GM08714 (cell line): ENCODE data around the gene MYF5.
"Not testable (repeated sequence)": the region's sequence is repeated elsewhere in the genome, so short reads cannot be mapped to it uniquely, and the experiment has no call there.

ENCODE experiments used
- H3K4me3 ChIP-seq: fragments of 200-500 bp; sonication (Bioruptor generic); 2 replicates; pipeline ENCODE4 v1.5.1; 2014; ENCODE audit warnings: mild to moderate bottlenecking, low read length, inconsistent platforms
- ZNF274 ChIP-seq: IDR thresholded peaks from 2 replicates; pipeline ENCODE4 v1.6.1; 2012; ENCODE audit warnings: mild to moderate bottlenecking, low read depth, low read length

The MYF5 gene

GRCh38 chr12:80716696-80717469, at the start of gene MYF5:
TSS of gene MYF5 (plus strand) at chr12:80716912. CDS start at chr12:80717064, 152 bp downstream.
- no peak for TF ChIP-seq ZNF274
- no peak within 1 kb of the TSS for H3K4me3 ChIP-seq

- no peak overlapping the region for H3K4me3 ChIP-seq
- TF ChIP-seq ZNF274, result no peak
Observed at GRCh38 chr12:80670214-80670613, 46.5 kb upstream of the MYF5 start.

- H3K4me3 ChIP-seq, result not testable (repeated sequence)
Observed at GRCh38 chr12:80676042-80676636, 40.6 kb upstream of the MYF5 start.

- no peak overlapping the region for H3K4me3 ChIP-seq
- no peak for TF ChIP-seq ZNF274
Observed at GRCh38 chr12:80676856-80677255, 39.9 kb upstream of the MYF5 start.

- no peak overlapping the region for H3K4me3 ChIP-seq
- TF ChIP-seq ZNF274, result no peak
Observed at GRCh38 chr12:80677994-80678393, 38.7 kb upstream of the MYF5 start.

GRCh38 chr12:80679346-80680131, 37.2 kb upstream of the MYF5 start:
- TF ChIP-seq ZNF274, result no peak
- H3K4me3 ChIP-seq, result no peak overlapping the region

- no peak for TF ChIP-seq ZNF274
- no peak overlapping the region for H3K4me3 ChIP-seq
Observed at GRCh38 chr12:80681287-80681686, 35.4 kb upstream of the MYF5 start.

GRCh38 chr12:80681786-80682185, 34.9 kb upstream of the MYF5 start:
- no peak overlapping the region for H3K4me3 ChIP-seq
- no peak for TF ChIP-seq ZNF274

- TF ChIP-seq ZNF274, result no peak
- no peak overlapping the region for H3K4me3 ChIP-seq
Observed at GRCh38 chr12:80684077-80684495, 32.6 kb upstream of the MYF5 start.

- H3K4me3 ChIP-seq, result no peak overlapping the region
- TF ChIP-seq ZNF274, result no peak
Observed at GRCh38 chr12:80690090-80690489, 26.6 kb upstream of the MYF5 start.

GRCh38 chr12:80690513-80690912, 26.2 kb upstream of the MYF5 start:
- TF ChIP-seq ZNF274, result no peak
- no peak overlapping the region for H3K4me3 ChIP-seq

- no peak for TF ChIP-seq ZNF274
- no peak overlapping the region for H3K4me3 ChIP-seq
Observed at GRCh38 chr12:80692114-80692513, 24.6 kb upstream of the MYF5 start.

- TF ChIP-seq ZNF274, result no peak
- H3K4me3 ChIP-seq, result no peak overlapping the region
Observed at GRCh38 chr12:80697270-80697887, 19.3 kb upstream of the MYF5 start.

GRCh38 chr12:80698256-80698655, 18.5 kb upstream of the MYF5 start:
- TF ChIP-seq ZNF274, result no peak
- no peak overlapping the region for H3K4me3 ChIP-seq
